Body of pancreas (tissue), 4 donors: ENCODE results near the gene SEMA6B.

Source experiments
- CTCF ChIP-seq, 7 experiments: fragments of 450-650 bp in 4 of 7; fragments of 200-600 bp in 3 of 7; sonication (generic) in 3 of 7; IDR thresholded peaks; one replicate each; pipeline ENCODE4 v1.5.1; 2016 to 2019; ENCODE audit warnings: antibody characterized with exemption in 7 of 7
- POLR2A ChIP-seq, 3 donors: fragments of 450-650 bp; IDR thresholded peaks; one replicate each; pipeline ENCODE4 v1.6.1; 2016; ENCODE audit warnings: antibody characterized with exemption in 3 of 3, mild to moderate bottlenecking in 2 of 3

- TF ChIP-seq POLR2A (IDR thresholded peaks at IDR 0.05): no peak
- no peak for TF ChIP-seq CTCF (IDR thresholded peaks at IDR 0.05)
Measured at GRCh38 chr19:4553775-4554174, 5.7 kb downstream of the SEMA6B start.
